Pancreas (tissue), 10 donors: ENCODE measurements around the gene P3H2. TPM values are rescaled to one million over a fixed set of nuclear protein-coding genes. Genes with fewer than 3 reads are reported as not detected.

Source experiments
- ATAC-seq, 4 donors: fragments of 200-7000 bp; cut with Tn5 transposase; one replicate each; pipeline versions ENCODE4 v1.8.0 to v1.9.1; 2020; ENCODE audit warnings: mild to moderate bottlenecking in 4 of 4, moderate library complexity in 4 of 4
- DNase-seq, 6 donors: peaks; one replicate each; pipeline ENCODE4 v3.0.0-alpha.2; 2020
- FAIRE-seq: peaks from 2 replicates; lab custom pipeline; 2012; peaks lifted over from hg19 to GRCh38; lab: Jason Lieb, UNC
- H3K27ac ChIP-seq, 4 donors: fragments of 200-600 bp; sonication (generic); 1 replicate in 3 of 4; 2 replicates in 1 of 4; pipeline versions ENCODE4 v1.5.0 to v1.8.0; 2020
- H3K27me3 ChIP-seq, 4 donors: fragments of 200-600 bp; one replicate each; pipeline ENCODE4 v1.8.0; 2021
- H3K36me3 ChIP-seq, 3 donors: fragments of 200-600 bp; sonication (generic) in 1 of 3; one replicate each; pipeline versions ENCODE4 v1.5.0 to v1.8.0; 2020 to 2021
- H3K4me1 ChIP-seq, 3 donors: fragments of 200-600 bp; one replicate each; pipeline ENCODE4 v1.8.0; 2021
- H3K4me3 ChIP-seq, 4 donors: fragments of 200-600 bp; sonication (generic) in 2 of 4; one replicate each; pipeline versions ENCODE4 v1.5.0 to v1.8.0; 2020 to 2021
- H3K9me3 ChIP-seq, 4 donors: fragments of 200-600 bp; one replicate each; pipeline ENCODE4 v1.8.0; 2021
- WGBS, 2 donors: extraction: QIAGEN DNeasy Blood & Tissue Kit; methylation state at CpG; one replicate each; pipeline ENCODE4 v1.1.7; 2013; 5-methylcytosine and 5-hydroxymethylcytosine counted together
- intact Hi-C, 3 donors: fragments of 100-400 bp; cut with DNase I; formaldehyde crosslinking; loops; one replicate each; pipeline versions ENCODE4 v1.11.1 to v1.14.2; 2022
- polyA plus RNA-seq, 2 donors: library from polyadenylated mRNA; stranded (reverse); fragments of 200-250 nt; gene quantifications; one replicate each; pipeline ENCODE4 v1.2.3, GENCODE V29; 2013
- total RNA-seq, 6 donors: library from RNA; stranded (reverse); fragmentation: NEBNext Ultra II Directional in 4 of 6; extraction: Animal tissue kit (Norgen Biotek cat#: 25700) in 4 of 6; gene quantifications; one replicate each; pipeline versions ENCODE4 v1.2.1 to v1.2.4, GENCODE V29; 2021 to 2023
- TF ChIP-seq, protein P1 (sequence below), 4 donors: fragments of 200-600 bp; sonication (generic) in 3 of 4; IDR thresholded peaks; one replicate each; pipeline versions ENCODE4 v1.5.0 to v1.8.0; 2021; ENCODE audit warnings: antibody characterized with exemption in 4 of 4
- donor health status: healthy with polysubstance abuse.
- donor health status: DM: no; HTN: no; CAD: no; lungs with moderate emphysema.
- donor health status: DM: no; HTN: no; CAD: no.
- donor health status: control.
- donor health status: control.
- donor health status: Bipolar disorder and iron deficiency.
- donor health status: DM: yes; HTN: yes; CAD: no.
- donor health status: DM: no; HTN: no; CAD: no.
- donor health status: DM: no; HTN: no; CAD: no.
- donor health status: DM: yes; HTN: yes; CAD: no.

Gene P3H2
- total and polyA plus RNA-seq, 8 donors = 1.2 to 5.7 (median 4.4) TPM

DNA sequence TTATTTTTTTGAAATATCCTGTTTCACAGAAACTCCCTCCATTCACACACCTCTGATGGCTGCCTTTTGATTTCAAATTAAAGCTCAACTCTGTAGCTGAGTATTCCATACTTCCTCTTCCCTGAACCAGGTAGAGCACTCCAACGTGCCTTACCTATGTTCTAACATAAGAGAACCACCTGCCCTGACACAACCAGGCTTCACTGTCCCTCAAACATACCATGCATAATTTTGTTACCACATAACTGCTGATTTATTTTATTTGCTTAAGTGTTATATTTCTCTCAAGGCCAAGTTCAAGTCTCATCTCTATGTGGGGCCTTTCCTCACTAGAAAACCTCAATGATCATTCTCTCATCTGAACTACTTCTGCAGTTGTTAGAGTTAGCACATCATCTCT lies 209.7 kb downstream of the P3H2 start:
- TF ChIP-seq, protein P1, sequence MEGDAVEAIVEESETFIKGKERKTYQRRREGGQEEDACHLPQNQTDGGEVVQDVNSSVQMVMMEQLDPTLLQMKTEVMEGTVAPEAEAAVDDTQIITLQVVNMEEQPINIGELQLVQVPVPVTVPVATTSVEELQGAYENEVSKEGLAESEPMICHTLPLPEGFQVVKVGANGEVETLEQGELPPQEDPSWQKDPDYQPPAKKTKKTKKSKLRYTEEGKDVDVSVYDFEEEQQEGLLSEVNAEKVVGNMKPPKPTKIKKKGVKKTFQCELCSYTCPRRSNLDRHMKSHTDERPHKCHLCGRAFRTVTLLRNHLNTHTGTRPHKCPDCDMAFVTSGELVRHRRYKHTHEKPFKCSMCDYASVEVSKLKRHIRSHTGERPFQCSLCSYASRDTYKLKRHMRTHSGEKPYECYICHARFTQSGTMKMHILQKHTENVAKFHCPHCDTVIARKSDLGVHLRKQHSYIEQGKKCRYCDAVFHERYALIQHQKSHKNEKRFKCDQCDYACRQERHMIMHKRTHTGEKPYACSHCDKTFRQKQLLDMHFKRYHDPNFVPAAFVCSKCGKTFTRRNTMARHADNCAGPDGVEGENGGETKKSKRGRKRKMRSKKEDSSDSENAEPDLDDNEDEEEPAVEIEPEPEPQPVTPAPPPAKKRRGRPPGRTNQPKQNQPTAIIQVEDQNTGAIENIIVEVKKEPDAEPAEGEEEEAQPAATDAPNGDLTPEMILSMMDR (IDR thresholded peaks at IDR 0.05) = no peak
- FAIRE-seq (no peak), DNase-seq (no peak), ATAC-seq (no peak)
- H3K27ac ChIP-seq = no peak overlapping the region
- no peaks in the 10 kb centered on the region for H3K4me1 ChIP-seq
- no peaks in the 10 kb centered on the region for H3K36me3 ChIP-seq
- intact Hi-C loops = no loop called here
- no peaks in the 10 kb centered on the region for H3K27me3 ChIP-seq
- WGBS, 2 donors = 15 to 46% methylated on average over 1 of the region's 1 CpG
- no peak overlapping the region for H3K4me3 ChIP-seq
- H3K9me3 ChIP-seq = no peaks in the 10 kb centered on the region

DNA sequence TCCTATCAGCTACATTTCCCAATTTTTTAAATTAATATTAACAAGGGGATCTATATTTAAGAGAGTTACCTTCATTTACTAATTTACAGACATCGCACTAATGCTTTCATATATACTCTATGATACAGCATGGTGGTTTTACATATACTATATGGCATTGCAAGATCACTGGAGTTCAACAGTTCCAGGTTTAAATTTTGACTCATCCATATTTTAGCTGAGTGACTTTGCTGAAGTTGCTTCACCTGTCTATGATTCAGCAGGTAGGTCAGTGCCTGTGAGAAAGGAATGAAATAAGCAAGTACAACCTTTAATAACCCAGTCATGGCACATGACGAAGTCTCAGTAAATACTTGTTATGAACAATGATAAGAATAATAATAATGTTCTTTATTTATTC lies 211.1 kb downstream of the P3H2 start:
- no peak for ATAC-seq
- no peaks in the 10 kb centered on the region for H3K4me1 ChIP-seq
- WGBS, 2 donors = 82 to 83% methylated on average over 2 of the region's 2 CpGs

DNA sequence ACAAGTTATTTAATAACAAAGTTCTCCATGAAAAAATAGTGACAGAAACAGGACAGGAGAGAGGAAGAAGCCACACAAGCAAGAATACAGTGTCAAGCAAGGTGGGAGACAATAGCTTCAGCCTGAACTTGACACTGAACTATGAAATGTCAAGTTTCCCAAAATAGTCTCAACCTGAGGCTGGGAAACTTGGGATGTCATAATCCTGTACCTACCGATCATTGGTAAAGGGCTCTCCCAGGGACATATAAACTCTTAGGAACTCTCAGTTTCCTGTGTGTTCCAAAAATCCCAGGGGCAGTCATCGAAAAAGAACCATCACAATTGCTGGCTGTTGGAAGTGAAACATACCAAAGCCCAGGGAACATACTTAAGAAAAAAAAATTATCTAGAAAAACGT lies 211.6 kb downstream of the P3H2 start:
- intact Hi-C loops = no loop called here
- no peak for ATAC-seq
- no peaks in the 10 kb centered on the region for H3K36me3 ChIP-seq

More for the DNA sequence above, 211.1 kb downstream of the P3H2 start:
- no peaks in the 10 kb centered on the region for H3K36me3 ChIP-seq
- no peak for DNase-seq
- no peak overlapping the region for H3K4me3 ChIP-seq
- FAIRE-seq = no peak
- no peaks in the 10 kb centered on the region for H3K27me3 ChIP-seq
- H3K27ac ChIP-seq = no peak overlapping the region
- TF ChIP-seq, protein P1 (IDR thresholded peaks at IDR 0.05) = no peak
- intact Hi-C loops = no loop called here
- H3K9me3 ChIP-seq = no peaks in the 10 kb centered on the region

DNA sequence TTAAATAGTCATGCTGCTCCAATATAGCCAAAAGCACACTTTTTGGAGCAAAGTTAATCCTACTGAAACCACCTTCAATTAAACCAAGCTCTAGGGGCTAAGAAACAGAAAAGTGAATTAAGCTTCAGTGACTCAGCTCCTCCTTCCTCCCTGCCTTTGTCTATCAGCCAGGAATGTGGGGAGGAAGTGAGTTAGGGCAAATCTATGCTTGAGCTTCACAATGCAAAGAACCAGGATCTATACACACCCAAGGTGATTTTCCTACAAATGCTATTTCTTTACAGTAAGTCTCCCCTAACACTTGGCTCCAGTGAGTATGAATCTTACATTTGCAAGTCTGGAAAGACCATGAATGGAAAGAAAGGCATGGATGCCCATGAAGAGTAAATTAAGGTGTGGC lies 212.1 kb downstream of the P3H2 start:
- no peak for ATAC-seq
- Histone ChIP-seq H3K36me3 (no peaks in the 10 kb centered on the region), H3K27me3 (no peaks in the 10 kb centered on the region), H3K27ac (no peak overlapping the region), H3K9me3 (no peaks in the 10 kb centered on the region), H3K4me1 (no peaks in the 10 kb centered on the region), H3K4me3 (no peak overlapping the region)
- no peak for DNase-seq
- TF ChIP-seq, protein P1 (IDR thresholded peaks at IDR 0.05) = no peak
- intact Hi-C loops = no loop called here
- no peak for FAIRE-seq

More for the DNA sequence above, 211.6 kb downstream of the P3H2 start:
- Histone ChIP-seq H3K27ac (no peak overlapping the region), H3K4me3 (no peak overlapping the region), H3K4me1 (no peaks in the 10 kb centered on the region), H3K27me3 (no peaks in the 10 kb centered on the region), H3K9me3 (no peaks in the 10 kb centered on the region)
- DNase-seq (no peak), FAIRE-seq (no peak)
- TF ChIP-seq, protein P1 (IDR thresholded peaks at IDR 0.05) = no peak
- WGBS, 2 donors = 71 to 76% methylated on average over 3 of the region's 3 CpGs

DNA sequence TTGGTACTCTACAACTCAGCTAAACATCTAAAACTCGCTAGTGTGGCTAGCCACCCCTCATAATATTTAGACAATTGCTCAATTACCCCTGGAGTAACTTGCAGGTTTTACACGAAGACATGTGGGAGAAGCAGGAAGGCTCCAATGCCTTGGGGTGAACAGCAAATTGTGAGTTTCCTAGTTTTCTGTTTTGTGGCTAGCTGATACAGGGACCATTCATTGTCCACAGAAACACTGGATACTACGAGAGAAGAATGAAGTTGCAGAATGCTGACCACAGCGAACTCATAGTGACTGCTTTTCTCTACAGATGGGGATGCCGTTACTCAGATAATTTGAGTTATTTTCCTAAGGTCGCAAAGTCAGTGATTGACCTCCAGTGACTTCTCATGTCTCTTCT lies 212.9 kb downstream of the P3H2 start:
- TF ChIP-seq, protein P1 (IDR thresholded peaks at IDR 0.05) = no peak
- no peak for DNase-seq
- Histone ChIP-seq H3K4me1 (no peaks in the 10 kb centered on the region), H3K9me3 (no peaks in the 10 kb centered on the region), H3K27ac (no peak overlapping the region), H3K4me3 (no peak overlapping the region), H3K27me3 (no peaks in the 10 kb centered on the region), H3K36me3 (no peaks in the 10 kb centered on the region)
- intact Hi-C loops = no loop called here
- no peak for ATAC-seq
- FAIRE-seq = no peak
- 84 to 86% methylated on average over 6 of the region's 6 CpGs for WGBS, 2 donors

Other genes with a start within 250 kb of the P3H2 start
- gene CLDN1, start 201.5 kb upstream of the P3H2 start, total RNA-seq = 100 to 1,000 TPM in 1 of 6 donors, 10 to 100 TPM in 5; 20.6 to 107 (median 28.3) TPM
- 10 to 100 TPM; 26.7 to 36.2 TPM for gene CLDN1, start 201.5 kb upstream of the P3H2 start, polyA plus RNA-seq